DMS114 treated with DMSO at 0.1 percent for 48 hours (cell line): ENCODE results near the gene RNF175.

Source experiments
- DNase-seq: peaks from one replicate; lab custom pipeline; 2025; ENCODE audit not compliant: unreplicated experiment; lab: John Stamatoyannopoulos, UW

Gene RNF175

GRCh38 chr4:153759407-153760316, at the start of gene RNF175:
Gene RNF175, minus strand, starts transcription at chr4:153760024. Its CDS starts 162 bp downstream, at chr4:153759862.
- no peak for DNase-seq

- no peak for DNase-seq
Observed at GRCh38 chr4:153809307-153809706, 49.5 kb upstream of the RNF175 start.

GRCh38 chr4:153808175-153808574, 48.4 kb upstream of the RNF175 start:
- DNase-seq, result no peak

- no peak for DNase-seq
Observed at GRCh38 chr4:153806073-153806472, 46.2 kb upstream of the RNF175 start.

- no peak for DNase-seq
Observed at GRCh38 chr4:153804722-153805121, 44.9 kb upstream of the RNF175 start.

GRCh38 chr4:153799694-153800074, 39.9 kb upstream of the RNF175 start:
- no peak for DNase-seq

- DNase-seq, result no peak
Observed at GRCh38 chr4:153798901-153799693, 39.3 kb upstream of the RNF175 start.

GRCh38 chr4:153798420-153798819, 38.6 kb upstream of the RNF175 start:
- no peak for DNase-seq

GRCh38 chr4:153794006-153794405, 34.2 kb upstream of the RNF175 start:
- no peak for DNase-seq

- DNase-seq, result no peak
Observed at GRCh38 chr4:153792618-153793247, 32.9 kb upstream of the RNF175 start.

GRCh38 chr4:153791746-153792617, 32.2 kb upstream of the RNF175 start:
- DNase-seq, result no peak

GRCh38 chr4:153790962-153791551, 31.2 kb upstream of the RNF175 start:
- no peak for DNase-seq

- no peak for DNase-seq
Observed at GRCh38 chr4:153790500-153790865, 30.7 kb upstream of the RNF175 start.

- no peak for DNase-seq
Observed at GRCh38 chr4:153789741-153790499, 30.1 kb upstream of the RNF175 start.

- peak; percentile 5 for DNase-seq
Observed at GRCh38 chr4:153788413-153789276, 28.8 kb upstream of the RNF175 start, which contains the start of gene SFRP2. Gene SFRP2, minus strand, starts transcription at chr4:153789083. Its CDS starts 248 bp downstream, at chr4:153788835.

GRCh38 chr4:153788051-153788412, 28.2 kb upstream of the RNF175 start:
- no peak for DNase-seq

- DNase-seq, result no peak
Observed at GRCh38 chr4:153787575-153787974, 27.8 kb upstream of the RNF175 start.

- no peak for DNase-seq
Observed at GRCh38 chr4:153787061-153787560, 27.3 kb upstream of the RNF175 start.
